Effector memory CD8-positive, alpha-beta T cell (primary cell): ENCODE data around the gene SERTAD4.

Source experiments
- ATAC-seq: fragments of 150-1000 bp; cut with Tn5 transposase; replicated peaks from 2 replicates; pipeline ENCODE4 v1.10.0; 2021; ENCODE audit warnings: mild to moderate bottlenecking, moderate library complexity
- DNase-seq, 3 experiments: peaks; one replicate each; pipeline ENCODE4 v3.0.0; 2021
- H3K27ac Mint-ChIP-seq, 2 donors: one replicate each; pipeline ENCODE4 v1.8.0; 2022; ENCODE audit warnings: mild to moderate bottlenecking in 2 of 2, mixed read lengths in 2 of 2, moderate library complexity in 2 of 2
- H3K27me3 Mint-ChIP-seq, 2 donors: one replicate each; pipeline ENCODE4 v1.8.0; 2022; ENCODE audit warnings: mixed read lengths in 2 of 2
- H3K36me3 Mint-ChIP-seq: one replicate; pipeline ENCODE4 v1.8.0; 2022; ENCODE audit warnings: mild to moderate bottlenecking, moderate library complexity, mixed read lengths; ENCODE audit not compliant: insufficient read depth
- H3K4me1 Mint-ChIP-seq, 2 donors: one replicate each; pipeline ENCODE4 v1.8.0; 2022; ENCODE audit warnings: low read depth in 2 of 2, mixed read lengths in 2 of 2
- H3K4me3 Mint-ChIP-seq, 2 donors: one replicate each; pipeline ENCODE4 v1.8.0; 2022; ENCODE audit warnings: mild to moderate bottlenecking in 2 of 2, mixed read lengths in 2 of 2, moderate library complexity in 2 of 2
- H3K9me3 Mint-ChIP-seq, 2 donors: one replicate each; pipeline ENCODE4 v1.8.0; 2022; ENCODE audit warnings: mixed read lengths in 2 of 2

Gene SERTAD4

DNA sequence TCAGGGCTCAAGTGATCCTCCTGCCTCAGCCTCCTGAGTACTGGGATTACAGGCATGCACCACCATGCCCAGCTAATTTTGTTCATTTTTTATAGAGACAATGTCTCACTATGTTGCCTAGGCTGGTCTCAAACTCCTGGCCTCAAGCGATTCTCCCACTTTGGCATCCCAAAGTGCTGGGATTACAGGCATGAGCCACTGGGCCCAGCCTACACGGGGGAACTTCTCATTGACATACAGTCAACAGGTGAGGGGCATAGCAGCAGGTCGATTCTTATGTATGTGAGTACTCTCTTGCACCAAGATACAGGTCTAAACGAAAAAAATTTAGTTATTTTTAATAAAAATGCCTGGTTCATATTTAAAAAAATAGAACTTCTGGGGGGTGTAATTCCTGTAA, 56.7 kb downstream of the SERTAD4 start:
- H3K4me3 Mint-ChIP-seq = no peak overlapping the region
- H3K27me3 Mint-ChIP-seq = peaks cover 61 to 71% of the 10 kb centered on the region in 2 donors

DNA sequence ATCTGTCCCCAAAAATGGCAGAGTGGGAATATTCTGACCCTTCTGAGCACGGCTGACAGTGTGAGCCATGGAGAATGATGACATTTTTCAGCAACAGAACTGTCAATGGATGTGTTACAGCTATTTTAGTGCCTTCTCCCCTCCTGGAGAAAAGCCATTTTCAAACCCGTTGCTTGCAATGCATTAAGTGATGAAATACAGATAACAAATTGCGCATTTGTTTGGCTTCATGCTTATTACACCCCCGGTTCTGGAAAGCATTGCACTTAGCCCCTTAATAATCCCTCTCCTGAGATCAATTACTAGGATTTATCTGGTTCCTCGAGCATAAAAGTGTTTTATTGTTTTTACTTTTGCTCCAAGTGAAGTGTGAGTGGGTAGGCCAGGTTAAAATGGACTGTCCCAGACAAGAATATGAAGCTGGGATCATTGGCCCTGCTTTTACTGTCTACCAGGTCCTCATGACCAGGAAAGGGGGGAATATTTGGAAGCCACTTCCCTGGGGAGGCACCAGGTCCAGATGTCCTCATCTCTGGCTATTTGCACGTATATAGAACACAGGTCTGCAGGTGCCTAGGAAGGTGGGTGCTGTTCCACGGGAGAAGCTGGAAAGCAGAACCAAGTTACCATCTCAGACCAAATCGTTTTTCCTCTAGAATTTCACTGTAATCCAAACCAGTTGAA, 58.6 kb downstream of the SERTAD4 start:
- Mint-ChIP-seq H3K4me3 (no peak overlapping the region), H3K27ac (no peak overlapping the region), H3K27me3 (peaks cover 62 to 73% of the 10 kb centered on the region in 2 donors), H3K4me1 (peaks cover 0 to 4% of the 10 kb centered on the region in 2 donors), H3K36me3 (peaks cover 2% of the 10 kb centered on the region), H3K9me3 (no peaks in the 10 kb centered on the region)
- no peak for DNase-seq
- no peak for ATAC-seq

More for the DNA sequence above, 56.7 kb downstream of the SERTAD4 start:
- peaks cover 0 to 4% of the 10 kb centered on the region in 2 donors for H3K4me1 Mint-ChIP-seq
- DNase-seq (no peak), ATAC-seq (no peak)
- H3K36me3 Mint-ChIP-seq = peaks cover 2% of the 10 kb centered on the region
- no peaks in the 10 kb centered on the region for H3K9me3 Mint-ChIP-seq
- no peak overlapping the region for H3K27ac Mint-ChIP-seq

DNA sequence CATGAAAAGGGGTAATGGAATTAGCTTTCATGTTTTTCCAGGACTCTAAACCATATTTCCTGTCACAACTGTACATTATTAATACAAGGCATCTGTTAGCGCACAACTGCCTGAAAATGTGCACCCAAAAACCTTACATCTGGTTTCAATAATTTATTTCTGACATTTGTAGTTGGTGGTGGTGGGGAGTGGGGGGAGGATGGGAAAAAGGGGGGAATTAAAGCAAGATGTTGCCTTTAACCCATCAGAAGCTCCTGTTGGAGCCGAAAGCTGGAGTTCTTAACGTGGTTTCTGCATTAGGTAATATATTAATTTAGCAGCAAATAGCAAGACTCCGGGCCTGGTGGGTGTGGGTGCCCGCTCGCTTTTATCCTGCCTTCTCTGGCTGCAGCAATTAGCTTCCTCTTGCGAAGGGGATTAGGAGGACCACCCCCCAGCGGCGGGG, 59.2 kb downstream of the SERTAD4 start:
- Mint-ChIP-seq H3K4me1 (peaks cover 0 to 4% of the 10 kb centered on the region in 2 donors), H3K36me3 (peaks cover 2% of the 10 kb centered on the region), H3K27ac (no peak overlapping the region), H3K27me3 (peaks cover 62 to 78% of the 10 kb centered on the region in 2 donors), H3K9me3 (no peaks in the 10 kb centered on the region), H3K4me3 (peak overlapping the region; percentile 44 to 58)
- DNase-seq (no peak), ATAC-seq (no peak)

DNA sequence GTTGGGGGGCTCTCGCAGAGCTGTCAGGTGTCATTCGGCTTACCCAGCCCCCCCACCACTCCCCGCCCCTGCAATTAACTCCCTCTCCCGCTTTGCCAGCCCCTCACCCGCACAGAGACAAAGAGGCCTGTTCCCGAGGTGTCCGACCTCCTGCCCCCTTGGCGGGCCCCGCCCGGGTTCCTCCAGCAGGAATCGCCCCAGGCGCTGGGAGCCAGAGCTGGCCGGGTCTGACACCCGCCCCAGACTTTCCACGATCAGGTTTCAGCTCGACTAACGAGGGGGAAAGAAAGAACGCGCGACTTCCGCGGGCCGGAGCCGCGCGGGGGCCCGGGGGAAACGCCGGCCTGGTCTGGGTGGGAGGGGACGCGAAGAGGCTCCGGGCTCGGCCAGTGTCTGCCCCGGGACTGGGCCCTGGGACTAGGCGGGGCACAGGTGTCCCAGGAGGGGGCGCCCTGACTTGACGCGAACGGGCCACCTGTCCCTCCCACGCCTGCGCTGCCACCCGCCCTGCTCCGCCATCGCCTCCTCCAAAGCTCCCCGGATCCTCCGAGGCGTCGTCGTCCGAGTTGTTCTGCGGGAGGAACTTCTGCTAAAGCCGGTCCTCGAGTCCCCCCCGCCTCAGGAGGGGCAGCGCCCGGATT, 59.8 kb downstream of the SERTAD4 start:
- peak; percentile 71 for ATAC-seq
- H3K27ac Mint-ChIP-seq = no peak overlapping the region
- peaks cover 68 to 84% of the 10 kb centered on the region in 2 donors for H3K27me3 Mint-ChIP-seq

DNA sequence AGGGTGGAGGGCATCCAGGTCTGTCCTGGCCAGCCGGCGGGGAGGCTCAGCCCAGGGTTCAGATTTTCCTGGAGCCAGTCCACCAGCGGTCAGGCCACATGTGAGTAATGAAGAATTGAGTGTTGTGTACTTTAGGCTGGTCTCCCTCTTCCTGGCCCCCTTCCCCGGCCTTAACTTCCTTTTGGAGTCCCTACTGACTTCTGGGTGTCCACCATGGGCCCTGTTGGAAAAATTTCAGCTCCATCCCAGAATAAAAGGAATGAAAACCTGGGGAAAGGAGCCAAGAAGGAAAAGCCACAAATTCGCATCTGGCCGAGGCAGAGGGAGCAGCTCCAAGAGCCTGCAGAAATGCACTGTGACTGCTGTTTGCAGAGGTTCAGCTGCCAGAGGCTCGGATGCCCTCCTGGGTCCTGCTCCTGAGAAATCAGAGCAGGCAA, 60.6 kb downstream of the SERTAD4 start:
- no peaks in the 10 kb centered on the region for H3K36me3 Mint-ChIP-seq
- H3K27ac Mint-ChIP-seq = no peak overlapping the region
- DNase-seq (no peak), ATAC-seq (no peak)
- H3K4me1 Mint-ChIP-seq = peaks cover 0 to 4% of the 10 kb centered on the region in 2 donors
- no peaks in the 10 kb centered on the region for H3K9me3 Mint-ChIP-seq
- H3K27me3 Mint-ChIP-seq = peaks cover 69 to 85% of the 10 kb centered on the region in 2 donors
- H3K4me3 Mint-ChIP-seq = peak overlapping the region; percentile 44 to 58

More for the DNA sequence above, 59.8 kb downstream of the SERTAD4 start:
- no peaks in the 10 kb centered on the region for H3K9me3 Mint-ChIP-seq
- peak in 1 of 3 experiments; percentile 16 for DNase-seq
- peaks cover 2% of the 10 kb centered on the region for H3K36me3 Mint-ChIP-seq
- peak overlapping the region; percentile 44 to 58 for H3K4me3 Mint-ChIP-seq
- peaks cover 0 to 4% of the 10 kb centered on the region in 2 donors for H3K4me1 Mint-ChIP-seq

DNA sequence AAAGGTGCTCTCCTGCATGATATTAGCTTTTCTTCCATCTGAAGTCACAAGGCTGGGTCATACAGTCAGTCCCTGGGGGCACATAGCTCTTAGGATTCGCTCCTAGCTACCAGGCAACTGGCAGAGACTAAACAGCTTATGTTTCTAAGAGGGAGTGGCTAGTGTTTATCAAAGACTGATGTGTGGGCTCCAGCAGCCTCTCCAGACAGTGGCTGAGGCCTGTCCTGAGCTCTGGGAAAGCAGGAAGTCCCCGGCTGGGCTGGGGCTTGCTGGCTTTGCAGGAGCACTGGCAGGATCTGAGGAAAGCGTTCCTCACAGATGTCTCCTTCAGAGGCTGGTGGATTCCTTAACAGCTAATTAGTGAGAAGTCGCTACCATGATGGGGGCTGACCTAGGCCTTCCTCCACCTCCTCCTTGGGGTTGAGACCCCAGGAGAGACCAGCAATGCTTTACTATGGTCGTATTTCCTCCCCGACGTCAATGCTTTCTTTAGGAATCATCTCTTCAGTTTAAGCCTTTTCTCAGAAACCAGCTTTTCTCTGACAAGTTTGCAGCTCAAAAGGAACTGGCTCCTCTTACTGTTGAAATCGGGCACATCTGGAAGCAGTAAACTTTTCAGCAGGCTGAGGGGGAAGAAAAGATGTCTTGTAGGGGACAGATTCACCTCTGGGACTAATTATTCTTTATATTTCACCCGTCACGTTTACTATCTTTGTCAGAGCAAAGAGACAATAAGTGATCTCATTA, 62.6 kb downstream of the SERTAD4 start:
- DNase-seq (no peak), ATAC-seq (no peak)
- no peaks in the 10 kb centered on the region for H3K36me3 Mint-ChIP-seq
- H3K9me3 Mint-ChIP-seq = no peaks in the 10 kb centered on the region
- peaks cover 67 to 86% of the 10 kb centered on the region in 2 donors for H3K27me3 Mint-ChIP-seq
- no peak overlapping the region for H3K27ac Mint-ChIP-seq
- H3K4me3 Mint-ChIP-seq = no peak overlapping the region
- peaks cover 0 to 4% of the 10 kb centered on the region in 2 donors for H3K4me1 Mint-ChIP-seq
